Left cardiac atrium (tissue), 4 donors: Measurements from ENCODE around the gene TNIP2. TPM values are rescaled to one million over a fixed set of nuclear protein-coding genes. Genes with fewer than 3 reads are reported as not detected.
A peak's percentile ranks its signal among the peaks of the same experiment; 100 is the strongest.
"Not testable (repeated sequence)": the region's sequence is repeated elsewhere in the genome, so short reads cannot be mapped to it uniquely, and the experiment has no call there.

Experiments
- ATAC-seq, 2 donors: fragments of 200-7000 bp; cut with Tn5 transposase; one replicate each; pipeline ENCODE4 v1.9.1; 2020; ENCODE audit warnings: mild to moderate bottlenecking in 2 of 2, moderate library complexity in 2 of 2
- DNase-seq: peaks from one replicate; pipeline ENCODE4 v3.0.0-alpha.2; 2020
- intact Hi-C, 2 donors: fragments of 100-400 bp; cut with DNase I; formaldehyde crosslinking; loops; one replicate each; pipeline versions ENCODE4 v1.14.1 to v1.15.1; 2022 to 2023
- total RNA-seq, 2 donors: library from RNA; stranded (reverse); fragmentation: NEBNext Ultra II Directional; extraction: Animal tissue kit (Norgen Biotek cat#: 25700); gene quantifications; one replicate each; pipeline ENCODE4 v1.2.1, GENCODE V29; 2021
- donor health status: DM: no; HTN: yes; CAD: no.
- donor health status: DM: no; HTN: yes; CAD: no; lungs with severe emphysema.
- donor health status: DM: yes; HTN: yes; CAD: no.
- donor health status: Dilated cardiomyopathy.

The TNIP2 gene
- total RNA-seq, 2 donors from 2014 or later = 23.2 to 31.4 TPM

DNA sequence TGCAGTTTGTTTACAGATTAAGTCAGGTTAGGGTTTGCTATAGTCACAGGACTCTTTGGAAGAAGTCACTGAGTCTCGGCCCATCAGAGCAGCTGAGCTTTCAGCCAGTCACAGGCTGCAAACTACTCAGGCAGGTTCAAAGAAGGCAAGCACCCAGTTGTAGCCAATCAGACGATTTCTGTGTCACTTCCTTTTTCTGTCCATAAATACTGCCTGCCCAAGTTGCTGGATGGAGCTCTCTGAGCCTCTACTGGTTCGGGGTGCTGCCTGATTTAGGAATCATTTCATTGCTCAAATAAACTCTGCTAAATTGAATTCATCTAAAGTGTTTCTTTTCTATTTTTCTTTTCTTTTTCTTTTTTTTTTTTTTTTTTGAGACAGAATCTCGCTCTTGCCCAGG is 29.5 kb upstream of the TNIP2 start:
- intact Hi-C loops = no loop called here
- ATAC-seq (peak in 1 of 2 donors; percentile 5), DNase-seq (no peak)

DNA sequence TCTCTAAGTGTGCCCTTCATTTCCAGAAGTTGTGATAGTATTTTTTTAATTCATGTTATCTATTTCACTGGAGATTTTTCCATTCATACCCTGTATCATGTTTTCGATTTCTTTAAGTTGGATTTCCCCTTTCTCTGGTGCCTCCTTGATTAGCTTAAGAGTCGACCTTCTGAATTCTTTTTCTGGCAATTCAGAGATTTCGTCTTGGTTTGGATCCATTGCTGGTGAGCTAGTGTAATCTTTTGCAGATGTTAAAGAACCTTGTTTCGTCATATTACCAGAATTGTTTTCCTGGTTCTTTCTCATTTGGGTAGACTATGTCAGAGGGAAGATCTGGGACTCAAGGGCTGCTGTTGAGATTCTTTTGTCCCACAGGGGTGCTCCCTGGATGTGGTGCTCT is 27.7 kb upstream of the TNIP2 start:
- ATAC-seq = no peak
- no peak for DNase-seq
- intact Hi-C loops = no loop called here

DNA sequence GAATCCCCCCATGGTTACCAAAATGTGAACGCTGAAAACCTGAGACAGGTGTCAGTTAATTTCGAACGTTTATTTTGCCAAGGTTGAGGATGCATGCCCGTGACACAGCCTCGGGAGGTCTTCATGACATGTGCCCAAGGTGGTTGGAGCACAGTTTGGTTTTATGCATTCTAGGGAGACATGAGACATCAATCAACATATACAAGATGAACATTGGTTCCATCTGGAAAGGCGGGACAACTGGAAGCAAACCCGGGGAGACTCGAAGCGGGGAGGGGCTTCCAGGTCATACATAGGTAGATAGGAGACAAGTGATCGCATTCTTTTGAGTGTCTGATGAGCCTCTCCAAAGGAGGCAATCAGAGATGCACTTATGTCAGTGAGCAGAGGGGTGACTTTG is 25.8 kb upstream of the TNIP2 start:
- ATAC-seq = no peak
- no peak for DNase-seq
- intact Hi-C loops = no loop called here

DNA sequence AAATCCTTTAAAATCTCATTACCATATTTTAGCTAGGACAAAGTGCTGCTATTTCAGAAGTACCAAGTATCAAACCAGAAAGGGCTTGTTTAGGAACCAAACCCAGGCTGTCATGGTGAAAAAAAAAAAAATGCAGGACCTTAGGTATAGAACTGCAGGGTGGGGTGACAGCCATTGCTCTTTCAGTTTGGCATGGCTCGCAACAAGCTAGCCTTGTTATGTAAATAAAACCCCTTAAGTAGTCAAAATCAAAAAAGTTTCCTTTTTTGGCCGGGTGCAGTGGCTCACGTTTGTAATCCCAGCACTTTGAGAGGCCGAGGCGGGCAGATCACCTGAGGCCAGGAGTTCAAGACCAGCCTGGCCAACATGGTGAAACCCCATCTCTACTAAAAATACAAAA is 24.5 kb upstream of the TNIP2 start:
- ATAC-seq, DNase-seq, intact Hi-C loops: not testable (repeated sequence)

DNA sequence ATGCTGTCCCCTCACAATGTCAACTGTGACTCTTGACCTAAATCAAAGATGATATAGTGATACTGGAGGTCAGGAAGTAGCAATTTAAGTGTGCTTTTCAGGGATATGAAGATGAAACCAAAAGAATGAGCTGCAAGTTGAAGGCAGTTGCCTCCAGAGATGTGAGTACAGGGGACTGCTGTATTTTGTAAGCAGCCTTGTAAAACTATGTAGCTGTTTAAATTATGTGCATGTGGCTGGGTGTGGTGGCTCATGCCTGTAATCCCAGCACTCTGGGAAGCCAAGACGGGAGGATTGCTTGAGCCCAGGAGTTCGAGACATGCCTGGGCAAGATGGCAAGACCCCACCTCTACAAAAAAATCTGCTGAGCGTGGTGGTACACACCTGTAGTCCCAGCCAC is 15.1 kb upstream of the TNIP2 start:
- intact Hi-C loops = no loop called here
- DNase-seq (no peak), ATAC-seq (no peak)

DNA sequence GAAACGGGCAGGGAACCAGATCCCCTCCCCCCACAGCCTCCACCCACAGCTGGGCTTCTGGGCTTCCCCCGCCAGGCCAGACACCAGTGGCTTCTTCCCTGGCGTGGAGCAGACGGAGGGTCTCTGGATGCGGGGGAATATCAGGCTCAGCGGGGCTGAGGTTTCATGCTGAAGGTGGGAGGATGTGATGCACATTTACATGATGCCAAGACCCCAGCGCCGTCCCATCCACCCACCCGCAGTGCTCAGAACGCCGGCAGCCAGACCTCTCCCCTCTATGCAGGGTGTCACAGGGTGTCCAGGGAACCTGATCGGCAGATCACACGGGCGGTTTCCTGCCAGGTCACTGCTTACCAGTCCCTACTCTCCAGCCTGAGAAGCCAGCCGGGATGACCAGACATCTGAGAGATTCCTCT is 12.8 kb upstream of the TNIP2 start:
- ATAC-seq (no peak), DNase-seq (no peak)
- intact Hi-C loops = loop anchor here (10.0 kb wide), 4 partner anchors 76 to 266 kb away; partner anchors contain the start of gene ADD1 (in 1 of the 2)

DNA sequence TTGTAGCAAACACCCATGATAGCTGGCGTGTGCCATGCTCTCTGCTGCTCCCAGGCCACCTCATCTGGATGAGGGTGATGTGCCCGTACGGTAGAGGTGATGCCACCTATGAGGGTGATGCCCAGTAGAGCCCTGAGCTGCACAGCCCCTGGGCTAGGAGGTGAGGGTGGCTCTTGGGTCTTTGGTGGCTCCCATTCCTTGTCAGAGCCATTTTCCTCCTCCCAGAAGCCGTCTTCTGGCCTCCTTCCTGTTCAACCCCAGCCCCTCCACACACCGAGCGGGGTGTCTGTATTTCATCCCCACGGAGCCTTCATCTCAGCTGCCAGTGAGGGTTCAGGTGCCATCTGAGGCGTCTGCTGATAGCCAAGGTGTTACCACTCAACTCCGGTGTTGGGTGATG is 12.0 kb upstream of the TNIP2 start:
- ATAC-seq (no peak), DNase-seq (no peak)
- intact Hi-C loops = loop anchor here (10.0 kb wide), 4 partner anchors 77 to 267 kb away; partner anchors contain the start of gene ADD1 (in 1 of the 2)

DNA sequence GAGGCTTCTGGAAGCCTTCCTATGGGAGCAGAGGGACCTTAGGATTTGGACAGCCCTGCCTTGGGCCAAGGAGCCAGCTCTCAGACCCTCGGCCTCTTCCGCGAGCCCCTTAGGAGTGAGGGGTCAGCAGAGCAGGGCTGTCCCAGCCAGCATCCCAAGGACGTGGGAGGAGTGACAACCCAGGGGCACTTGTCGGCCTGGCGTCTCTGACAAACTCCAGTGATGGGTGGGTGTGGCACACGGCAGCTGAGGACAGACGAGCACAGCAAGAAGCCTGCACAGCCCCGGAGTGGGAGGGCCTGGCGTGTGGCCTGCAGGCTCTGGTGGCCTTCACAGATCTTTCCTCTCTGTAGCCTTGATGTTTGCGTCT is 11.6 kb upstream of the TNIP2 start:
- intact Hi-C loops = loop anchor here (10.0 kb wide), 4 partner anchors 77 to 267 kb away; partner anchors contain the start of gene ADD1 (in 1 of the 2)
- peak; percentile 56 for DNase-seq
- ATAC-seq = peak; percentile 69 to 80

DNA sequence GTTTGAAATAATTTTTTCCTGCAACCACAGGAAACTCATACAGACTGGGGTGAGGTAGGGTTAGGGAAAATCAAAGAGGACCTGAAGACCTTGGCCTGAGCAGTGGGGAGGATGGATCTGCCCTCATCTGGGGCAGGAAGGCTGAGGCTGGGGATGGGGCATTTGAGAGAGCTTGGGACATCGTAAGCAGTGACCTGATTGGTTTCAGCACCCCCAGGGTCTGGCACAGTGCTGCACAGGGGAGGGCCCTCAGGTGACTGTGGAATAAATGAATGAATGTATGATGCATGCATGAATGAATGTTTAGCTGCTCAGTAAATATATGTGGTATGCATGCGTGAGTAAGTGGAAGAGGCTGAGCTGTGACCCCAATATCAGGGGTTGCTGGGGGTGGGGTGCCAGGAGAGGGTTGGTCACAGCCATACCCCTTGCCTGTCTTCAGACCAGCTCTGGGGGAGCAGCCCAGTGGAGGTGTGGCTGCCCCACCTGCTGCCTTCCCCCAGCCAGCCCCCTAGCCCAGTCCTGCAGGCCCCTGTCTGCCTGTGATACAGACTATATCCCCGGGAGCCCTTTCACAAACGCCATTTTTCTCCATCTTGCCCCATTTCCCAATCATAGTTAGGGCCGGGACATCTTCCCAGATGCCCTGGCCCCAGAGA is 11.0 kb upstream of the TNIP2 start:
- intact Hi-C loops = loop anchor here (10.0 kb wide), 4 partner anchors 78 to 268 kb away; partner anchors contain the start of gene ADD1 (in 1 of the 2)
- no peak for DNase-seq
- no peak for ATAC-seq

DNA sequence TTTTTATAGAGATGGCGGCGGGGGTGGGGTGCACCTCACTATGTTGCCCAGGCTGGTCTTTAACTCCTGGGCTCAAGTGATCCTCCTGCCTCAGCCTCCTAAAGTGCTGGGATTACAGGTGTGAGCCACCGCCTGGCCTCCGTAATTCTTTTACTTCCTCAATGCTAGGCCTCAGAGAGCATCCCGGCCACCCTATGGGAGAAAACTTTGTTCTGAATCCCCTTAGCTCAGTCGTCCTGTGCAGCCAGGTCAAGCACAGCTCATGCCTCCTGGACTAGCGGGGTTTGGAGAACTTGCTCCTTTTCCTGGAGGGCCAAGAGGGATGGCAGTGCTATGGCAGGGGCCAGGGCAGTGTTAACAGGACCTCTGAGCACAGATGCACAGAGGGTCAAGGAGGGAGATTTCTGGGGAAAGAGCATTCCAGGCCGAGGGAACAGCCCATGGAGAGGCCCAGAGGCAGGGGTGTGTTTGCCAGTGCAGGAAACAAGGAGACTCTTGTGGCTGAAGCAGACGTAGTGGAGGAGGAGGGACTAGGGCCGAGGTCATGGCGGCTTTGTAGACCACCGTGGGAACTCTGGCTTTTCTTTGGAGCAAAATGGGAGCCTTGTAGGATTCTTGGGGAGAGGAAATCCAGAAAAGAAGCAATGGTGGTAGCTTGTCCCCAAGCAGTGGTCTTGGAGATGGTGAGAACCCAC is 9.8 kb upstream of the TNIP2 start:
- ATAC-seq (no peak), DNase-seq (no peak)
- intact Hi-C loops = loop anchor here (10.0 kb wide), 4 partner anchors 79 to 269 kb away; partner anchors contain the start of gene ADD1 (in 1 of the 2)

DNA sequence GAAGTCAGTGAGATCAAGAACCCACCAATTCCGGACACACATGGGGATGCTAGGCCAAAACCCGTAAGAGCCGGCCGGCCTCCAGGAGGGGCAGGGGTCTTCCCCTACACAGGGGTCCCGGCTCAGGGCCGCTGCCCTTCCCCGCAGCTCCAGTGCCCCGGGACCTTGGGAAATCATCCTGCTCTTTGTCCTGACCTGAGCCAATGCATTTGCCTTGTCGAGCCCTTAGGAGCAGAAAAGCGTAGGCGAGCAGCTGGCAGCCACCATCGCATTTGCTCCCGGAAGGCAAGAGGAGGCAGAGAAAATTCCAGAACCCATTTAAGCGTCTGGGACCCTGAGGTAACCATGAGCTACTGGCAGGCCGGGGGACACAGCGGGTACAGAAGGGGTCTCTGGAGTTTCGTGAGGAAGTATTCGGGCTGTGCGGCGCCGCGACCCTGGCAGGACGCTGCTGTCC is 7.4 kb upstream of the TNIP2 start:
- peak; percentile 49 for DNase-seq
- ATAC-seq = peak; percentile 21 to 29
- intact Hi-C loops = loop anchor here (10.0 kb wide), 4 partner anchors 81 to 271 kb away; partner anchors contain the start of gene ADD1 (in 1 of the 2)

DNA sequence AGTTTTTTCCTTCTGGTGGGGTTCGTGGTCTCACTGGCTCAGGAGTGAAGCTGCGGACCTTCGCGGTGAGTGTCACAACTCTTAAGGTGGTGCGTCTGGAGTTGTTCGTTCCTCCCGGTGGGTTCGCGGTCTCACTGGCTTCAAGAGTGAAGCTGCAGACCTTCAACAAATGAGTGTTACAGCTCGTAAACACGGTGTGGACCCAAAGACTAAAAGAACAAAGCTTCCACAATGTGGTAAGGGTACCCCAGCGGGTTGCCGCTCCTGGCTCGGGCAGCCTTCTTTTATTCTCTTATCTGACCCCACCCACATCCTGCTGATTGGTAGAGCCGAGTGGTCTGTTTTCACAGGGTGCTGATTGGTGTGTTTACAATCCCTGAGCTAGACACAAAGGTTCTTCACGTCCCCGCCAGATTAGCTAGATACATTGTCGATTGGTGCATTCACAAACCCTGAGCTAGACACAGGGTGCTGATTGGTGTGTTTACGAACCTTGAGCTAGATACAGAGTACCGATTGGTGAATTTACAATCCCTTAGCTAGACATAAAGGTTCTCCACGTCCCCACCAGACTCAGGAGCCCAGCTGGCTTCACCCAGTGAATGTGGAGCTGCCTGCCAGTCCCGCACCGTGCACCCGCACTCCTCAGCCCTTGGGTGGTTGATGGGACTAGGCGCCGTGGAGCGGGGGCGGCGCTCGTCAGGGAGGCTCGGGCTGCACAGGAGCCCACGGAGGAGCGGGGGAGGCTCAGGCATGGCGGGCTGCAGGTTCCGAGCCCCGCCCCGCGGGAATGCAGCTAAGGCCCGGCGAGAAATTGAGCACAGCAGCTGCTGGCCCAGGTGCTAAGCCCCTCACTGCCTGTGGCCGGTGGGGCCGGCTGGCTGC is 6.6 kb upstream of the TNIP2 start:
- intact Hi-C loops = loop anchor here (10.0 kb wide), 4 partner anchors 82 to 272 kb away; partner anchors contain the start of gene ADD1 (in 1 of the 2)
- not testable (repeated sequence) for DNase-seq

DNA sequence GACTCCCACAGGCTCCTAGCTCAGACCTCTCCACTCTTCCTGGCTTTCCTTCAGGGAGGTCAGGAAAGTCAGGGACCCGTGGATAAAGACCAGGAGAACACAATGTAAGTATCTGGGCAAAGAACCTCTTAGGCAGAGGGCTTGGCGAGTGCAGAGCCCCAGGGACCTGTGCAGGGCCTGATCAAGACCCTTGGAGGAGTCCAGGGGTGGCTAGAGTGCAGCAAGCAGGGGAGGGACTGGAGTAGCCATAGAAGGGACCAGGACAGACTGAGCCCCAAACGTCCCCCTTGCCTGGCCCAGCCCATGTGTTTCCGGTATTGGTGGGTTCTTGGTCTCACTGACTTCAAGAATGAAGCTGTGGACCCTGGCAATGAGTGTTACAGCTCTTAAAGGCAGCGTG is 5.9 kb upstream of the TNIP2 start:
- no peak for DNase-seq
- intact Hi-C loops = loop anchor here (10.0 kb wide), 4 partner anchors 83 to 273 kb away; partner anchors contain the start of gene ADD1 (in 1 of the 2)
- ATAC-seq = no peak

More for the DNA sequence above, 6.6 kb upstream of the TNIP2 start:
- ATAC-seq = not testable (repeated sequence)

DNA sequence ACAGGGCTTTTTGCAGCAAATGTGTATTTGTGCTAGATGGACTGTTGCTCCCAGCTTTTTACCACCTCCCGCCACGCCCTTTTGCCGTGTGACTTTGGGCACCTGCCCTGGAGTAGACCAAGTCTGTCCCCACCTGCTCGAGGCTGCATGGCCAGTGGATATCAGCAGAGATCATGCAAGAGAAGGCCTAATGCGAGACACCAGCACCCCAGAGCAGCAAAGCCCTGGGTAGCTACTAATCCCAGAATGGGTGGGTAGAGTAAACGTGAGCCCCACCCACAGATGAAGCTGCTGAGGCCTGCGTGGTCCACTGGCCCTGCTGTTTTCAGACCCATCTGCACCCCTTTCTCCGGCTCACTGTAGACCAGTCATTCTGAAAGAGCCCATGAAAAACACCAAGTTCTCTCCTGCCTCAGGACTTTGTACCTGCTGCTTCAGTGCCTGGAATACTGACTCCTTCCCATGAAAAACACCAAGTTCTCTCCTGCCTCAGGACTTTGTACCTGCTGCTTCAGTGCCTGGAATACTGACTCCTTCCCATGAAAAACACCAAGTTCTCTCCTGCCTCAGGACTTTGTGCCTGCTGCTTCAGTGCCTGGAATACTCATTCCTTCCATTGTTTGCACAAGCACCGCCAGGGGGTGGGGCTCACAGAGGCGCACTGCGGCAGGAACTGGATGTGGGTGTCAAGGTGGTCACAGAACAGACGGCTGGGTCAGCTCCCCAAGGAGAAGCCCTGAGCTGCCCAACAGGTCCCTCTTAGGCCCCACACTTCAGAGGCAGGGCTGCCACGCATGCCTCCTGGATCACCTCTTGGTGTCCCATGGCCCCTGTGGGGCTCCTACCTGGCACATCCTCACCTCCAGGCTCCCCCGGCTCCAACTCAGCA is 5.1 kb upstream of the TNIP2 start:
- DNase-seq = peak; percentile 61
- no peak for ATAC-seq
- intact Hi-C loops = loop anchor here (10.0 kb wide), 4 partner anchors 84 to 274 kb away; partner anchors contain the start of gene ADD1 (in 1 of the 2)

DNA sequence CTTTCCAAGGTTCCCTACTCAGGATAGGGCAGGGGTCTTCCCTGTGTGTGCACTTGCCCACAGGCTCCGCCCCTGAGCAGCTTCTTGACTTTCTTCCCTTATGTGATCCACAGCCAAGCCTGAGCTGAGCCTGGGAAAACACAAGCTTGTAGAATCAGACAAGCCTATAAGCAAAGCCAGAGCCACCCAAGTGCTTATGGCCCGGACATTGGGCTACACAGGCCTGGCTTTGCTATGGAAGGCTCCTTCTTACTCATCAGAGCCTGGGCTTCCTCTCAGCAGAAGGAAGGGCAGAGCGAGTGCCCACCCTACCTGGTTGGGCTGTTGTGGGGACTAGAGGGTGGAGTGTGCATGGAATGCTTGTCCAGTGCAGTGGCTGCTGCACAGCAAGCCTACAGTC is 1.3 kb upstream of the TNIP2 start:
- ATAC-seq (no peak), DNase-seq (no peak)
- intact Hi-C loops = no loop called here

DNA sequence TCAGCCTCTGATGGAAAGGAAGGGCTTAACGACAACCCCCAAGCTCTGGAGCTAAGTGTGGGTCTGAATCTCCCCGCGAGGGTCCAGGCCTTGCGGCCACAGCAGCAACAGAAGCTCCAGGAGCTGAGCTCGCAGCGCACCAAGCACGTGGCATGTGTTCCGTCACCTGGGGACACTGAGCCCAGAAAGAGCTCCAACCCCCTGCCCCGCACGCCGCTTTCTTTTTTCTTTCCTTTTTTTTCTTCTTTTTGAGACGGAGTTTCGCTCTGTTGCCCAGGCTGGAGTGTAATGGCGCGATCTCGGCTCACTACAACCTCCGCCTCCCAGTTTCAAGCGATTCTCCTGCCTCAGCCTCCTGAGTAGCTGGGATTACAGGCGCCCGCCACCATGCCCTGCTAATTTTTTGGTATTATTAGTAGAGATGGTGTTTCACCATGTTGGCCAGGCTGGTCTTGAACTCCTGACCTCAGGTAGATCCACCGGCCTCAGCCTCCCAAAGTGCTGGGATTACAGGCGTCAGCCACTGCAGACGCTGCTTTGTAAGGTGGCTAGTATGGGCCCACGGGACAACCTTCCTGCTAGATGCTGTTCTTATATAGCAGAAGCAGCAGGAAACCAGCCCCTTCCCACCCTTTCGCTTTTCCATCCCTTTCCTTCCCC is 685 bp upstream of the TNIP2 start:
- DNase-seq = no peak
- no peak for ATAC-seq
- intact Hi-C loops = no loop called here
